ENCODE measurements around the gene HMGCLL1.

DNA sequence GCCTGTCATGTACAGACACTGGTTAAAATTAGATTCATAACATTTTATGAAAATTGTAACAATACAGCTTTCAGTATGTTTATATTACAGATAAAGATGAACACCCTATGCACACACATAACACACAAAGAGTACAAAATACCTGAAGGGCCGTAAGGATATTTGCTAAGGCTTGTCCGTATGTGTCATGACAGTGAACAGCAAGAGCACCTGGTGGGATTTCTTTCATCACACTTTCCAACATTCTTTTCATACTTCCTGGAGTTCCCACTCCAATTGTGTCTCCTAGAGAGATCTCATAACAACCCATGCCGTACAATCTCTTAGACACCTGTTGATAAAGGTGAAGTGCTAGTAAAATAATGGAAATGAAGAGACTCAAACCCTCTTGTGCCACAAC lies 83.7 kb downstream of the HMGCLL1 start:
- TF ChIP-seq RAD21 (IDR thresholded peaks at IDR 0.05) (no peak), CTCF (IDR thresholded peaks at IDR 0.05; ENCODE audit: low read depth, low read length, missing input control) (no peak), MAX (IDR thresholded peaks at IDR 0.05) (no peak), TAF1 (conservative IDR thresholded peaks at IDR 0.05) (no peak), FOXA1 (IDR thresholded peaks at IDR 0.05) (no peak)
